ENCODE results near the gene RNF222. TPM values are rescaled to one million over a fixed set of nuclear protein-coding genes. Genes with fewer than 3 reads are reported as not detected.
"Not testable (repeated sequence)": the region's sequence is repeated elsewhere in the genome, so short reads cannot be mapped to it uniquely, and the experiment has no call there.

RNF222 gene
- total and polyA plus RNA-seq, 11 donors = not detected

- 76 to 85% (median 80%) methylated on average over 11 of the region's 11 CpGs for WGBS, 4 donors
- no peak overlapping the region for H3K4me3 ChIP-seq
These were observed 5.4 kb upstream of the RNF222 start for GRCh38 chr17:8402921-8403536.

GRCh38 chr17:8401107-8401506, 3.5 kb upstream of the RNF222 start:
- Histone ChIP-seq H3K4me3 (no peak overlapping the region), H3K36me3 (no peaks in the 10 kb centered on the region), H3K9me3 (no peaks in the 10 kb centered on the region), H3K27ac (no peak overlapping the region), H3K4me1 (no peaks in the 10 kb centered on the region), H3K27me3 (peaks cover 0 to 26% (median 19%) of the 10 kb centered on the region in 9 donors)
- ATAC-seq (no peak), DNase-seq (no peak)
- TF ChIP-seq CTCF (IDR thresholded peaks at IDR 0.05) (no peak), POLR2A (IDR thresholded peaks at IDR 0.05) (no peak)
- intact Hi-C loops (cut with DNase I) = no loop called here
- 83 to 89% (median 86%) methylated on average over 2 of the region's 2 CpGs for WGBS, 4 donors

More at GRCh38 chr17:8402921-8403536, 5.4 kb upstream of the RNF222 start:
- no peak overlapping the region for H3K27ac ChIP-seq
- DNase-seq = no peak
- H3K4me1 ChIP-seq = no peaks in the 10 kb centered on the region
- intact Hi-C loops (cut with DNase I) = no loop called here
- no peak for ATAC-seq
- peaks cover 0 to 12% (median 1%) of the 10 kb centered on the region in 9 donors for H3K27me3 ChIP-seq
- no peaks in the 10 kb centered on the region for H3K9me3 ChIP-seq
- TF ChIP-seq CTCF (IDR thresholded peaks at IDR 0.05) = no peak
- no peak for TF ChIP-seq POLR2A (IDR thresholded peaks at IDR 0.05)
- no peaks in the 10 kb centered on the region for H3K36me3 ChIP-seq

GRCh38 chr17:8398980-8399379, 1.4 kb upstream of the RNF222 start:
- Histone ChIP-seq H3K27ac (no peak overlapping the region), H3K4me1 (peaks cover 0 to under 1% (median 0%) of the 10 kb centered on the region in 12 donors), H3K27me3 (peaks cover 0 to 40% (median 21%) of the 10 kb centered on the region in 9 donors), H3K4me3 (no peak overlapping the region), H3K9me3 (no peaks in the 10 kb centered on the region), H3K36me3 (no peaks in the 10 kb centered on the region)
- DNase-seq (no peak), ATAC-seq (no peak)
- intact Hi-C loops (cut with DNase I) = no loop called here
- WGBS, 4 donors = 55 to 83% (median 62%) methylated on average over 6 of the region's 6 CpGs
- TF ChIP-seq POLR2A (IDR thresholded peaks at IDR 0.05) (no peak), CTCF (IDR thresholded peaks at IDR 0.05) (no peak)

- WGBS, 4 donors = 71 to 90% (median 85%) methylated on average over 9 of the region's 9 CpGs
- H3K36me3 ChIP-seq; intact Hi-C loops (cut with DNase I); DNase-seq; H3K27ac ChIP-seq; ATAC-seq; H3K4me1 ChIP-seq; H3K4me3 ChIP-seq; H3K9me3 ChIP-seq: not testable (repeated sequence)
- peaks cover 0 to 41% (median 21%) of the 10 kb centered on the region in 9 donors for H3K27me3 ChIP-seq
These were observed 3.1 kb downstream of the RNF222 start for GRCh38 chr17:8394497-8394896.
